AG09309 (cell line): ENCODE data around the gene PRKCA.

Source experiments
- DNase-seq: peaks from one replicate; pipeline ENCODE4 v3.0.0-alpha.2; 2010; ENCODE audit warnings: low read depth
- H3K4me3 ChIP-seq: 2 replicates; pipeline ENCODE4 v1.5.1; 2011; ENCODE audit warnings: mild to moderate bottlenecking, low read depth, low read length, moderate library complexity; ENCODE audit not compliant: control insufficient read depth
- CTCF ChIP-seq: IDR thresholded peaks from 2 replicates; pipeline ENCODE4 v1.5.1; 2011; ENCODE audit warnings: mild to moderate bottlenecking, low read depth, low read length, inconsistent platforms; ENCODE audit not compliant: insufficient read depth, control insufficient read depth; ENCODE audit errors: missing control alignments

The PRKCA gene

DNA sequence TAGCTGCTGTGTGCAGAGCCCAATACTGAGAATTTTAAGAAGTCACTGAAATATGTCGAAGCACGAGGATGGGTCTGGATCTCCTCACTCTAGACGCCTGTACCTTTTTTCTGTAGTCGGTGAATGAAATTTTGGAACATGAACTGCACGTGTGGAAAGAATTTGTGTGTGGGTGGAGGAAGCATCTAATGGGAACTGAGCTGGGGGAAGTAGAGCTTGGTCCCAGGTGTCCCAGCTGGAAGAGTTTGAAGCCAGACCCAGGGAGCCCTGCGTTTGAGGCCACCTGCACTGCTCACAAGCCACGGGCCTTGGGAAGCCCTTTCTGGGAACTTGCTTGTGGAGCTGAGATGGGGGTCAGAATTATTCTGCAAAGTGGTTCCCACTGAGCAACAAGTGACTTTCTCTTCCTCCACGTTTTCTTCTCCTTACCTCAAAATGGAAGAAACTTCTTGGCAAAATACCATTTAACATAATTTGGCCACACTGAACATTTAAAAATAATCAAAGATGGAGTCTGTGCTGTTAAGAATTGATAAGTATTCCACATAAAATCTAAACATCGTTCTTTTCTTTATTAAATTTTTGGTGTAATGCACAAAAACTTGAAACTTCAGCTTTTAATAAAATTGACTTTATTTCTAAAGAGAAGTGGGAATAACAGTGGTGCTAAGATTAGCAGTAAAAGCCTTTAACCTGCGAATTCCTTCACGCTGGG is 163.8 kb downstream of the PRKCA start:
- no peak for TF ChIP-seq CTCF
- no peak for DNase-seq
- H3K4me3 ChIP-seq, result no peak overlapping the region

- H3K4me3 ChIP-seq, result peak overlapping the region; percentile 11
- DNase-seq, result peak; percentile 97
- TF ChIP-seq CTCF, result no peak
Observed at GRCh38 chr17:66466840-66467367, 164.5 kb downstream of the PRKCA start.

- no peak for DNase-seq
- no peak for TF ChIP-seq CTCF
- H3K4me3 ChIP-seq, result no peak overlapping the region
Observed at GRCh38 chr17:66467766-66468165, 165.4 kb downstream of the PRKCA start.

DNA sequence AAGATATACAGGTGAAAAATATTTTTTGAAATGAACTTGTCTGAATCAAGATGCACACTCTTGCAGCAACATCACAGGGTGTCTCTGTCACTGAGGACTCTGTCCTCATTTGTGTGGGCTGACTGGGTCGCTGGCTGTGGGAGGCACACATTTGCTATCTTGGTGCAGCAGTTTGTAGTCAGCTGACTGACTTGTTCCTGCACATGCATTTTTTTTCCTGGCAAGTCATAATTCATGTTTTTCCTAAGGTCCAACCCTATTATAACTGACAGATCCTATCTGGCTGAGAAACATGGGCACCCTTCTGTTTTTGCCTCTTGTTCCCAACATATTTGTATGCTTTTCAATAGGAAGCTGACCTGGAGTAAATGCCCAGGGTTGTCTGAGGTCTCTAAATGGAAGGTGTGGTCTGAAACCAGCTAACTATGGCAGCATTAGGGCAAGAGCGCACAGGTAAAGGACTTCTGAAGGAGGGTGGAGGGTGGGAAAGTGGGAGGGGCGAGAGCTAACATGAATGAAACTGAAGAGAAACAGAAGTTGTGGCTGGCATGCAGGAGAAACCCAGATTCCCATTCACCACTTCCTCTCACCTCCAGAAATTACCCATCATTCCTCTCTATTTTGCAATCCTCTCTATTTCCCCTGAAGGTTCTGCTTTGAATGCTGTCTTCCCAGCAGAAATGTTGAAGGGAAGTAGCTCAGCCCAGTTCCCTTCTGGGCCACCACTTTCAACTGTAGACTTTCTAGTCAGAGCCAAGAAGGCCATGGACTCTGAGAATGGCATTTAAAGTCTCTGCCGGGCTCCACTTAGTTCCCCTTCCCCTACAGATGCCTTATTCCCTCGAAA is 166.1 kb downstream of the PRKCA start:
- no peak for TF ChIP-seq CTCF
- DNase-seq, result no peak
- H3K4me3 ChIP-seq, result no peak overlapping the region

GRCh38 chr17:66469088-66469442 is 166.7 kb downstream of the PRKCA start:
- H3K4me3 ChIP-seq, result no peak overlapping the region
- DNase-seq, result no peak
- TF ChIP-seq CTCF, result no peak

GRCh38 chr17:66469461-66469860 is 167.0 kb downstream of the PRKCA start:
- no peak overlapping the region for H3K4me3 ChIP-seq
- DNase-seq, result no peak
- TF ChIP-seq CTCF, result no peak
